H9 (cell line): ENCODE results near the gene CETP. TPM values are rescaled to one million over a fixed set of nuclear protein-coding genes. Genes with fewer than 3 reads are reported as not detected.

Experiments used
- DNase-seq: peaks from one replicate; pipeline ENCODE4 v3.0.0-alpha.2; 2017
- H2AFZ ChIP-seq: one replicate; pipeline ENCODE4 v1.6.1; 2013; ENCODE audit warnings: mild to moderate bottlenecking, low read length, control low read depth, moderate library complexity
- H2AK5ac ChIP-seq: 2 replicates; pipeline ENCODE4 v1.6.1; 2013; ENCODE audit warnings: low read length, control low read depth, mixed read lengths; ENCODE audit not compliant: insufficient read length
- H2BK120ac ChIP-seq: one replicate; pipeline ENCODE4 v1.6.1; 2013; ENCODE audit warnings: low read depth, mild to moderate bottlenecking, low read length, control low read depth, inconsistent platforms; ENCODE audit not compliant: poor library complexity, severe bottlenecking
- H2BK12ac ChIP-seq: 2 replicates; pipeline ENCODE4 v1.6.1; 2013; ENCODE audit warnings: low read length, control low read depth, mixed read lengths, low read depth; ENCODE audit not compliant: insufficient read length
- H2BK15ac ChIP-seq: 2 replicates; pipeline ENCODE4 v1.6.1; 2013; ENCODE audit warnings: low read depth, low read length, control low read depth
- H2BK20ac ChIP-seq: one replicate; pipeline ENCODE4 v1.6.1; 2013; ENCODE audit warnings: low read depth, mild to moderate bottlenecking, low read length, control low read depth, inconsistent platforms; ENCODE audit not compliant: poor library complexity, severe bottlenecking
- H2BK5ac ChIP-seq: 2 replicates; pipeline ENCODE4 v1.6.1; 2013; ENCODE audit warnings: low read length, control low read depth, mixed read lengths; ENCODE audit not compliant: insufficient read length
- H3K14ac ChIP-seq: 2 replicates; pipeline ENCODE4 v1.6.1; 2013; ENCODE audit warnings: low read length, control low read depth; ENCODE audit not compliant: insufficient read depth
- H3K18ac ChIP-seq: 2 replicates; pipeline ENCODE4 v1.6.1; 2013; ENCODE audit warnings: low read depth, mild to moderate bottlenecking, mixed read lengths, low read length, control low read depth; ENCODE audit not compliant: insufficient read length
- H3K23ac ChIP-seq: 2 replicates; pipeline ENCODE4 v1.6.1; 2013; ENCODE audit warnings: low read length, control low read depth, mixed read lengths, low read depth; ENCODE audit not compliant: insufficient read length
- H3K23me2 ChIP-seq: 2 replicates; pipeline ENCODE4 v1.6.1; 2013; ENCODE audit warnings: low read depth, mild to moderate bottlenecking, mixed read lengths, low read length, control low read depth; ENCODE audit not compliant: insufficient read length, poor library complexity, severe bottlenecking
- H3K27ac ChIP-seq: 2 replicates; pipeline ENCODE4 v1.5.1; 2013; ENCODE audit warnings: low read length, control low read depth, mixed read lengths, low read depth; ENCODE audit not compliant: insufficient read length
- H3K27me3 ChIP-seq: 2 replicates; pipeline ENCODE4 v1.6.1; 2013; ENCODE audit warnings: low read length, control low read depth, inconsistent platforms; ENCODE audit not compliant: insufficient read depth
- H3K4ac ChIP-seq: 2 replicates; pipeline ENCODE4 v1.6.1; 2013; ENCODE audit warnings: low read depth, mild to moderate bottlenecking, control low read depth, inconsistent platforms, low read length, moderate library complexity
- H3K4me1 ChIP-seq: 2 replicates; pipeline ENCODE4 v1.6.1; 2013; ENCODE audit warnings: low read length, control low read depth, inconsistent platforms; ENCODE audit not compliant: insufficient read depth
- H3K4me2 ChIP-seq: 2 replicates; pipeline ENCODE4 v1.6.1; 2013; ENCODE audit warnings: low read length, control low read depth, mixed read lengths; ENCODE audit not compliant: insufficient read length, insufficient read depth
- H3K56ac ChIP-seq: 2 replicates; pipeline ENCODE4 v1.6.1; 2013; ENCODE audit warnings: low read depth, mild to moderate bottlenecking, mixed read lengths, low read length, control low read depth; ENCODE audit not compliant: insufficient read length
- H3K79me1 ChIP-seq: 2 replicates; pipeline ENCODE4 v1.6.1; 2013; ENCODE audit warnings: low read depth, mild to moderate bottlenecking, moderate library complexity, low read length, control low read depth, inconsistent platforms; ENCODE audit not compliant: insufficient read depth, poor library complexity, severe bottlenecking
- H3K79me2 ChIP-seq: 2 replicates; pipeline ENCODE4 v1.6.1; 2013; ENCODE audit warnings: low read length, control low read depth, inconsistent platforms; ENCODE audit not compliant: insufficient read depth
- H3K9ac ChIP-seq: 2 replicates; pipeline ENCODE4 v1.6.1; 2013; ENCODE audit warnings: low read length, control low read depth, mixed read lengths; ENCODE audit not compliant: insufficient read length; ENCODE audit errors: extremely low read depth
- H3K9me3 ChIP-seq: one replicate; pipeline ENCODE4 v1.6.1; 2013; ENCODE audit warnings: low read depth, low read length, inconsistent platforms; ENCODE audit not compliant: control insufficient read depth
- H3T11ph ChIP-seq: one replicate; pipeline ENCODE4 v1.6.1; 2013; ENCODE audit warnings: mild to moderate bottlenecking, low read length, control low read depth, inconsistent platforms
- H4K20me1 ChIP-seq: one replicate; pipeline ENCODE4 v1.6.1; 2013; ENCODE audit not compliant: control insufficient read depth, insufficient read length, insufficient read depth
- H4K5ac ChIP-seq: 2 replicates; pipeline ENCODE4 v1.6.1; 2013; ENCODE audit warnings: low read depth, mild to moderate bottlenecking, mixed read lengths, low read length, control low read depth; ENCODE audit not compliant: insufficient read length
- H4K8ac ChIP-seq: replicated peaks from 2 replicates; pipeline ENCODE4 v1.6.1; 2013; ENCODE audit warnings: low read length, control low read depth, mixed read lengths, low read depth; ENCODE audit not compliant: insufficient read length
- H4K91ac ChIP-seq: 2 replicates; pipeline ENCODE4 v1.6.1; 2013; ENCODE audit warnings: low read depth, mild to moderate bottlenecking, moderate library complexity, mixed read lengths, low read length, control low read depth; ENCODE audit not compliant: insufficient read length
- H3K27ac Mint-ChIP-seq, 3 experiments: 2 replicates in 2 of 3; 3 replicates in 1 of 3; pipeline ENCODE4 v1.8.0; 2020 to 2021; ENCODE audit warnings: mixed read lengths in 3 of 3, mild to moderate bottlenecking in 1 of 3, moderate library complexity in 1 of 3
- H3K27me3 Mint-ChIP-seq: 2 replicates; pipeline ENCODE4 v1.8.0; 2021; ENCODE audit warnings: low read depth, mild to moderate bottlenecking, moderate library complexity, mixed read lengths
- H3K36me3 Mint-ChIP-seq, 3 experiments: 2 replicates in 2 of 3; 3 replicates in 1 of 3; pipeline ENCODE4 v1.8.0; 2020 to 2021; ENCODE audit warnings: low read depth in 3 of 3, mixed read lengths in 3 of 3; ENCODE audit not compliant: insufficient read depth in 1 of 3
- H3K4me1 Mint-ChIP-seq, 2 experiments: 2 replicates each; pipeline ENCODE4 v1.8.0; 2020; ENCODE audit warnings: mixed read lengths in 2 of 2
- H3K4me3 Mint-ChIP-seq, 2 experiments: 2 replicates in 1 of 2; 3 replicates in 1 of 2; pipeline ENCODE4 v1.8.0; 2020 to 2021; ENCODE audit warnings: mild to moderate bottlenecking in 2 of 2, mixed read lengths in 2 of 2, moderate library complexity in 1 of 2
- H3K9me3 Mint-ChIP-seq, 2 experiments: 2 replicates in 1 of 2; 3 replicates in 1 of 2; pipeline ENCODE4 v1.8.0; 2020; ENCODE audit warnings: mild to moderate bottlenecking in 2 of 2, mixed read lengths in 2 of 2, moderate library complexity in 1 of 2
- CTCF ChIP-seq: fragments of 200-600 bp; sonication (generic); conservative IDR thresholded peaks from 3 replicates; pipeline ENCODE4 v1.8.0; 2021; ENCODE audit warnings: antibody characterized with exemption, mild to moderate bottlenecking
- WGBS: extraction: QIAGEN DNeasy Blood & Tissue Kit; methylation state at CpG from one replicate; pipeline ENCODE4 v1.1.7; 2013; ENCODE audit warnings: missing lambda C conversion rate, low lambda C conversion rate, mixed read lengths; ENCODE audit not compliant: insufficient read length; ENCODE audit errors: extremely low coverage; 5-methylcytosine and 5-hydroxymethylcytosine counted together
- total RNA-seq: library from RNA; stranded (reverse); gene quantifications from 2 replicates; pipeline ENCODE4 v1.2.1, GENCODE V29; 2021

CETP gene
- total RNA-seq, 1 experiment from 2014 or later, result not detected

GRCh38 chr16:56950455-56950854, 11.3 kb upstream of the CETP start:
- Histone ChIP-seq H2BK5ac (no peak overlapping the region), H3K4ac (no peak overlapping the region), H4K5ac (no peak overlapping the region), H3T11ph (no peak overlapping the region), H2BK120ac (no peak overlapping the region), H2BK12ac (no peak overlapping the region), H4K8ac (no peak overlapping the region), H3K23me2 (no peaks in the 10 kb centered on the region), H3K27me3 (no peaks in the 10 kb centered on the region), H3K18ac (no peak overlapping the region), H4K20me1 (no peaks in the 10 kb centered on the region), H3K56ac (no peak overlapping the region), H3K9ac (no peak overlapping the region), H3K23ac (no peak overlapping the region), H3K4me1 (no peaks in the 10 kb centered on the region; the same call in 1 of the 2 replicates), H2AFZ (no peak overlapping the region), H3K14ac (no peak overlapping the region), H3K79me2 (no peaks in the 10 kb centered on the region), H2BK20ac (no peak overlapping the region), H3K79me1 (no peaks in the 10 kb centered on the region), H3K4me2 (no peak overlapping the region), H4K91ac (no peak overlapping the region), H2BK15ac (no peak overlapping the region), H3K9me3 (no peaks in the 10 kb centered on the region), H3K27ac (no peak overlapping the region), H2AK5ac (no peak overlapping the region)
- Mint-ChIP-seq H3K9me3 (peaks cover 0 to 4% of the 10 kb centered on the region in 2 experiments; a peak in 1 of 5 replicates), H3K27me3 (no peaks in the 10 kb centered on the region), H3K36me3 (no peaks in the 10 kb centered on the region), H3K4me1 (peaks cover 8 to 11% of the 10 kb centered on the region in 2 experiments), H3K4me3 (no peak overlapping the region), H3K27ac (no peak overlapping the region; a peak in 1 of 7 replicates)
- DNase-seq, result no peak
- WGBS, result no CpG with 5 or more reads among the region's 7 CpGs
- no peak for TF ChIP-seq CTCF
